Measurements from ENCODE around the gene TIPRL.

The TIPRL gene

GRCh38 chr1:168146626-168147025, 32.1 kb upstream of the TIPRL start:
- no peak for TF ChIP-seq POLR2AphosphoS5 (IDR thresholded peaks at IDR 0.05; ENCODE audit: low read depth, low read length)
- TF ChIP-seq TAF1 (IDR thresholded peaks at IDR 0.05; ENCODE audit: borderline replicate concordance, insufficient read depth, low read length), result no peak
- no peak for TF ChIP-seq SIN3A (IDR thresholded peaks at IDR 0.05; ENCODE audit: borderline replicate concordance, insufficient read depth, low read length)
- TF ChIP-seq FOXP2 (optimal IDR thresholded peaks at IDR 0.05; ENCODE audit: borderline replicate concordance, extremely low read depth, extremely low read length, insufficient read depth), result no peak
- TF ChIP-seq, protein P1, sequence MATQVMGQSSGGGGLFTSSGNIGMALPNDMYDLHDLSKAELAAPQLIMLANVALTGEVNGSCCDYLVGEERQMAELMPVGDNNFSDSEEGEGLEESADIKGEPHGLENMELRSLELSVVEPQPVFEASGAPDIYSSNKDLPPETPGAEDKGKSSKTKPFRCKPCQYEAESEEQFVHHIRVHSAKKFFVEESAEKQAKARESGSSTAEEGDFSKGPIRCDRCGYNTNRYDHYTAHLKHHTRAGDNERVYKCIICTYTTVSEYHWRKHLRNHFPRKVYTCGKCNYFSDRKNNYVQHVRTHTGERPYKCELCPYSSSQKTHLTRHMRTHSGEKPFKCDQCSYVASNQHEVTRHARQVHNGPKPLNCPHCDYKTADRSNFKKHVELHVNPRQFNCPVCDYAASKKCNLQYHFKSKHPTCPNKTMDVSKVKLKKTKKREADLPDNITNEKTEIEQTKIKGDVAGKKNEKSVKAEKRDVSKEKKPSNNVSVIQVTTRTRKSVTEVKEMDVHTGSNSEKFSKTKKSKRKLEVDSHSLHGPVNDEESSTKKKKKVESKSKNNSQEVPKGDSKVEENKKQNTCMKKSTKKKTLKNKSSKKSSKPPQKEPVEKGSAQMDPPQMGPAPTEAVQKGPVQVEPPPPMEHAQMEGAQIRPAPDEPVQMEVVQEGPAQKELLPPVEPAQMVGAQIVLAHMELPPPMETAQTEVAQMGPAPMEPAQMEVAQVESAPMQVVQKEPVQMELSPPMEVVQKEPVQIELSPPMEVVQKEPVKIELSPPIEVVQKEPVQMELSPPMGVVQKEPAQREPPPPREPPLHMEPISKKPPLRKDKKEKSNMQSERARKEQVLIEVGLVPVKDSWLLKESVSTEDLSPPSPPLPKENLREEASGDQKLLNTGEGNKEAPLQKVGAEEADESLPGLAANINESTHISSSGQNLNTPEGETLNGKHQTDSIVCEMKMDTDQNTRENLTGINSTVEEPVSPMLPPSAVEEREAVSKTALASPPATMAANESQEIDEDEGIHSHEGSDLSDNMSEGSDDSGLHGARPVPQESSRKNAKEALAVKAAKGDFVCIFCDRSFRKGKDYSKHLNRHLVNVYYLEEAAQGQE (IDR thresholded peaks at IDR 0.05; ENCODE audit: insufficient read depth in 1 of 2, low read depth in 2 of 2, low read length in 2 of 2), result no peak

DNA sequence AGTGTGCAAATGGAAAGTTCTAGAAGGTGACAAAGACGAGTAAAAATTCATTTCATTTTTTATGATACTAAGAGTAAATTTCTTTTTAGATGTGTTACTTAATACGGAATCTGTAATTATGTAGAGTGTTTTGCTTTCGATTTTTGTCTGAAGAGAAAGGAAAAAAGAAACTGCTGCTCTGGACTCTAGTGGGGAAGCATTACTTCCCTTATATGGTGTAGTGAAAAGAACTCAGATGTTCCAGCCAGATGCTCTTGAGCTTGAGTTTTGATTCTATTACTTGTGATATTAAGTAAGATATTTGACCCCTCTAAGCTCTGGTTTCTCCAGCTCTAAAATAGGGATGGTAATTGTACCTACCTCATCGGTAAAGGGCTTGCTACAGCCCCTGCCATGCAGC, 29.8 kb upstream of the TIPRL start:
- no peak for TF ChIP-seq POLR2AphosphoS5 (IDR thresholded peaks at IDR 0.05; ENCODE audit: low read depth, low read length)
- TF ChIP-seq FOXP2 (optimal IDR thresholded peaks at IDR 0.05; ENCODE audit: borderline replicate concordance, extremely low read depth, extremely low read length, insufficient read depth), result no peak
- no peak for TF ChIP-seq SIN3A (IDR thresholded peaks at IDR 0.05; ENCODE audit: borderline replicate concordance, insufficient read depth, low read length)
- no peak for TF ChIP-seq TAF1 (IDR thresholded peaks at IDR 0.05; ENCODE audit: borderline replicate concordance, insufficient read depth, low read length)
- TF ChIP-seq, protein P1 (IDR thresholded peaks at IDR 0.05; ENCODE audit: insufficient read depth in 1 of 2, low read depth in 2 of 2, low read length in 2 of 2), result no peak

GRCh38 chr1:168150283-168150682, 28.5 kb upstream of the TIPRL start:
- TF ChIP-seq FOXP2 (optimal IDR thresholded peaks at IDR 0.05; ENCODE audit: borderline replicate concordance, extremely low read depth, extremely low read length, insufficient read depth) (no peak), TAF1 (IDR thresholded peaks at IDR 0.05; ENCODE audit: borderline replicate concordance, insufficient read depth, low read length) (no peak), POLR2AphosphoS5 (IDR thresholded peaks at IDR 0.05; ENCODE audit: low read depth, low read length) (no peak)

DNA sequence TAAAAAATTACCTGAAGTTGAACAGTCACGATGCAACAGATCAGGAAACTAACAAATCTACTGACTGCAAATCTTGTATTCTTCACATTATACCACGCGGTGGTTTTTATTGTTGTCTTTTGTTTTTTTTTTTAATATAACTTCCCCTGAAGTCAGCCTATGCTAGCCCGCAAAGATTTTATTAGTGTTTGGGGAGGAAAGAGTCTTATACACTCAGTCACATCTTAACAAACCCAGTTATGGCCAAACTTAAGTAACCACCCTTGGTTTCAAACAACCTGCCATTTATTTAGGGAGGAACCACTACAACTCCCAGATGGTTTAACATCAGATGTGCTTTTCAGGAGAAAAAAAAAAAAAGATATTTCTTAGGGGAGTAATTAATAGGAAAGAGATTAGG, 26.8 kb upstream of the TIPRL start:
- TF ChIP-seq, protein P1 (IDR thresholded peaks at IDR 0.05; ENCODE audit: insufficient read depth in 1 of 2, low read depth in 2 of 2, low read length in 2 of 2), result no peak

DNA sequence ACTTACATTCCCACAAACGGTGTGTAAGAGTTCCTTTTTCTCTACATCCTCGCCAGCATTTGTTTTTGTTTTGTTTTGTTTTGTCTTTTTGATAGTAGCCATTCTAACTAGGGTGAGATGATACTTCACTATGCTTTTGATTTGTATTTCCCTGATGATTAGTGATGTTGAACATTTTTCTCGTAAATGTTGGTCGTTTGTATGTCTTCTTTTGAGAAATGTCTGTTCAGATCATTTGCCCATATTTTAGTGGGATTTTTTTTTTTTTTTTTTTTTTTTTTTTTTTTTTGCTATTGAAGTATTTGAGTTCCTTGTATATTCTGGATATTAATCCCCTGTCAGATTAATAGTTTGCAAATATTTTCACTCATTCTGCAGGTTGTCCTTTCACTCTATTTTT, 22.9 kb upstream of the TIPRL start:
- TF ChIP-seq, protein P1 (IDR thresholded peaks at IDR 0.05; ENCODE audit: insufficient read depth in 1 of 2, low read depth in 2 of 2, low read length in 2 of 2), result no peak
- no peak for TF ChIP-seq POLR2AphosphoS5 (IDR thresholded peaks at IDR 0.05; ENCODE audit: low read depth, low read length)

- TF ChIP-seq FOXP2 (optimal IDR thresholded peaks at IDR 0.05; ENCODE audit: borderline replicate concordance, extremely low read depth, extremely low read length, insufficient read depth), result no peak
- no peak for TF ChIP-seq POLR2AphosphoS5 (IDR thresholded peaks at IDR 0.05; ENCODE audit: low read depth, low read length)
These were observed 21.1 kb upstream of the TIPRL start for GRCh38 chr1:168157638-168158037.
